Activated naive CD8-positive, alpha-beta T cell treated with anti-CD3 and anti-CD28 coated beads, Interleukin-2, amount 10 ng/mL, durations not matched to agents 7 days and 5 days (primary cell): ENCODE results near the gene ADAM12. TPM values are rescaled to one million over a fixed set of nuclear protein-coding genes. Genes with fewer than 3 reads are reported as not detected.

ENCODE experiments used
- ATAC-seq: fragments of 150-1000 bp; cut with Tn5 transposase; one replicate; pipeline ENCODE4 v1.10.0; 2021; ENCODE audit warnings: low read depth, moderate library complexity
- POLR2A ChIA-PET: fragments of 350-600 bp; sonication (Branson Sonifier 250); formaldehyde crosslinking; loops from one replicate; lab custom pipeline; 2021; ENCODE audit warnings: antibody characterized with exemption; lab: Charles Lee
- DNase-seq: peaks from one replicate; pipeline ENCODE4 v3.0.0; 2021
- H3K27ac Mint-ChIP-seq: one replicate; pipeline ENCODE4 v1.8.0; 2022; ENCODE audit warnings: mild to moderate bottlenecking, mixed read lengths
- H3K27me3 Mint-ChIP-seq: one replicate; pipeline ENCODE4 v1.8.0; 2022; ENCODE audit warnings: mild to moderate bottlenecking, moderate library complexity, mixed read lengths
- H3K36me3 Mint-ChIP-seq: one replicate; pipeline ENCODE4 v1.8.0; 2021; ENCODE audit warnings: mild to moderate bottlenecking, mixed read lengths
- H3K4me1 Mint-ChIP-seq: one replicate; pipeline ENCODE4 v1.8.0; 2021; ENCODE audit warnings: mixed read lengths
- H3K4me3 Mint-ChIP-seq: one replicate; pipeline ENCODE4 v1.8.0; 2022; ENCODE audit warnings: mild to moderate bottlenecking, moderate library complexity, mixed read lengths
- H3K9me3 Mint-ChIP-seq: one replicate; pipeline ENCODE4 v1.8.0; 2021; ENCODE audit warnings: mixed read lengths
- total RNA-seq, 2 experiments: library from RNA; stranded (reverse); gene quantifications; one replicate each; pipeline ENCODE4 v1.2.3, GENCODE V29; 2021

Gene ADAM12
- total RNA-seq, 2 experiments from 2014 or later, result 0.17 to 0.39 TPM

- H3K4me3 Mint-ChIP-seq, result no peak overlapping the region
- DNase-seq (no peak), ATAC-seq (no peak)
- POLR2A ChIA-PET, result no interaction called here
- peaks cover 4% of the 10 kb centered on the region for H3K27me3 Mint-ChIP-seq
- H3K27ac Mint-ChIP-seq, result no peak overlapping the region
- no peaks in the 10 kb centered on the region for H3K36me3 Mint-ChIP-seq
- H3K4me1 Mint-ChIP-seq, result peaks cover 1% of the 10 kb centered on the region
- no peaks in the 10 kb centered on the region for H3K9me3 Mint-ChIP-seq
These were observed 231.1 kb downstream of the ADAM12 start for GRCh38 chr10:126157189-126157588.

- H3K9me3 Mint-ChIP-seq, result no peaks in the 10 kb centered on the region
- H3K4me1 Mint-ChIP-seq, result peaks cover 1% of the 10 kb centered on the region
- ATAC-seq, result no peak
- H3K36me3 Mint-ChIP-seq, result no peaks in the 10 kb centered on the region
- peaks cover 4% of the 10 kb centered on the region for H3K27me3 Mint-ChIP-seq
- DNase-seq, result no peak
- no peak overlapping the region for H3K4me3 Mint-ChIP-seq
- H3K27ac Mint-ChIP-seq, result no peak overlapping the region
- POLR2A ChIA-PET, result no interaction called here
These were observed 231.8 kb downstream of the ADAM12 start for GRCh38 chr10:126156503-126156902.

GRCh38 chr10:126156012-126156411, 232.3 kb downstream of the ADAM12 start:
- H3K4me3 Mint-ChIP-seq, result no peak overlapping the region
- no peaks in the 10 kb centered on the region for H3K9me3 Mint-ChIP-seq
- H3K36me3 Mint-ChIP-seq, result no peaks in the 10 kb centered on the region
- POLR2A ChIA-PET, result no interaction called here
- H3K27me3 Mint-ChIP-seq, result peaks cover 4% of the 10 kb centered on the region
- H3K27ac Mint-ChIP-seq, result no peak overlapping the region
- DNase-seq (no peak), ATAC-seq (no peak)
- peaks cover 1% of the 10 kb centered on the region for H3K4me1 Mint-ChIP-seq

DNA sequence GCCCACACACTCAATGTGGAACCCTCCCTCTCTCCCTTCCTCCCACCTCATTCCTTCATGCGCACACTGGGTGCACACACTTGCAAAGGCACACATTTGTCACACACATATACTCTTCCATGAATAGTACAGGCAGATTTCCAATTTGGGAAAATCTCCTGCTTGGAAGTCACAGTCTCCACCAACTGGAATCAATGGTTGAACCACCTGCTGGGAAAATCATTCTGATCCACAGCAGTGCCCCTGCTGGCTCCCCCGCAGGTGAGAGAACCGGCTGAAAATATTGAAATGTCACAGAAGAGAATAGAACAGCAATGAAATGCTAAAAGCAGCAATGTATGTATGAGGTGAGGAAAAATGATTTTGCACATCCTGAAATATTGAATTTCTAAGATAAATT, 232.7 kb downstream of the ADAM12 start:
- H3K4me3 Mint-ChIP-seq, result no peak overlapping the region
- ATAC-seq (no peak), DNase-seq (no peak)
- peaks cover 4% of the 10 kb centered on the region for H3K27me3 Mint-ChIP-seq
- H3K36me3 Mint-ChIP-seq, result no peaks in the 10 kb centered on the region
- H3K27ac Mint-ChIP-seq, result no peak overlapping the region
- POLR2A ChIA-PET, result no interaction called here
- H3K9me3 Mint-ChIP-seq, result peaks cover 3% of the 10 kb centered on the region
- H3K4me1 Mint-ChIP-seq, result peaks cover 1% of the 10 kb centered on the region

DNA sequence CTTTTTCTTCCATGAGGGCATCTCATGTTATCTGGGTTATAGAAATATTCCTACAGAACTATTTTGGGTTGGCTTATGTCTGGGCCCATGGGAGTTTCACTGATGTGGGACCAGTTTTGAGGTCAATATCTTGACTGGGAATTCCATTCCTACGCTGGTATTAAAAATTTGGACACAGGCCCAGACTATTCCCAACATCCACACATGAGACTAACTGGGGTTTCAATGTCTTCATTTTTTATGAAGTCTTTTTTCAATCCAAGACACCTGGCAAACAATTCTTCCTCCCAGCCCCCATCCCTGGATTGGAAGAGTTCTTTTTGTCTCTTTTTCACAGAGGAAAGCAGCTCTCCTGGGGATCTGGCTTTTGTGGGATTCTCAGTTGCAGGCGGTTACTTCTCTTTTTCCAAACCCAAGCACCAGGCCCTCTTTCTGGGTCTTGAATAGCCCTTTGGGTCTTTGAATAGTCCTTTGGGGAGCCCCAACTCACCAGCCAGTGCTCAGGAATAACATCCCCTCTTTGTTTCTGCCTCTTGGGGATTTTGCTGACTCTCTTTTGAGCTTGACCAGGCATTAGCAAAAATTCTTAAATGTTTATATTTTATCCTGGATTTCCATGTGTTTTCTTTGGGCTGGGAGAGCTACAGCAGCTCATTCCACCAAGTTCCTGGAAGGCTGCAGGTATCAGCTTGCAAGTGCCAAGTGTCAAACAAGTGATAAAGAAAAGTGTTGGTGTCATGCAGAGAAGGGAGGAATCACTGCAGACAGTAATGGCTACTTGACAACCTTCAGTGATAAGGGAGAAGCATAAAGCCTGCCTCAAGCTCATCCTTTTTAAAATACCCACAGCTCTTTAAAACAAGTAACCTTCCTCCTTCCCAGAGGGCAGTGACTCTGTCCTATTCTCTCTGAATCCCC, 234.3 kb downstream of the ADAM12 start:
- POLR2A ChIA-PET, result no interaction called here
- Mint-ChIP-seq H3K4me1 (peaks cover 1% of the 10 kb centered on the region), H3K9me3 (peaks cover 8% of the 10 kb centered on the region), H3K36me3 (no peaks in the 10 kb centered on the region), H3K27ac (no peak overlapping the region), H3K4me3 (no peak overlapping the region), H3K27me3 (peaks cover 4% of the 10 kb centered on the region)
- ATAC-seq (no peak), DNase-seq (no peak)

DNA sequence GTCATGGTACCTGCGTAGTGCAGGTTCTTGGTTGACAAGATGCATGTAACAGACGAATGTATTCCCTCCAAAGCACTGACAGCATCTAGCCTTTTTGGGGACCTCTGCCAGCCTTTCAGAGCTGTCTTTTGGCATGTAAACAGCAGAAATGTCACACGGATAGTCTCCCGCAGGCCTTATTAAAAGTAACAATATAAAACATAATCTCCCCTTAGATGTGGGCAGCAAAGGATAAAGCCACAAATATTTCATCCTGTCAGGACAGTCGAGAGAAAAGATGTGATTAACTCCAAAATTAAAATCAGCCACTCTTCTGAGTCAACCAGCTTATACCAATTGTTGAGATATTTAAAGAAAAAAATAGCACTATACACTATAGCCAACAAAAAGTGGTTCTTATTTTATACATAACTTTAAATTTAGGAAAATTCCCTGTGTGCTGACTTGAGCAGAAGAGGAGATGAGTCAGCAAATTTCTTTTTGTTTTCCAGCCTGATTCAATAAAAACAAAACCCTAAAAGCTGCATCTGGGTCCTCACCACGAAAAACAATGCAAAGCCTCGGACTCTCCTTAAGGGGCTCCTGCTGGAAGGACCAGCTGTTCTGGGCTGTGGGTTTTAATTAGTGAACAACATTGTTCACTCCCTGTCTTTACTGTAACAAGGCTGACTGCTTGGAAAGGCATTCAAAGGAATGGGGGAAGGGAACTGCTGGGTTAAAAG, 240.2 kb downstream of the ADAM12 start:
- H3K27ac Mint-ChIP-seq, result no peak overlapping the region
- DNase-seq, result no peak
- peaks cover 11% of the 10 kb centered on the region for H3K9me3 Mint-ChIP-seq
- POLR2A ChIA-PET, result no interaction called here
- H3K36me3 Mint-ChIP-seq, result no peaks in the 10 kb centered on the region
- peaks cover 3% of the 10 kb centered on the region for H3K27me3 Mint-ChIP-seq
- no peak for ATAC-seq
- no peak overlapping the region for H3K4me3 Mint-ChIP-seq
- no peaks in the 10 kb centered on the region for H3K4me1 Mint-ChIP-seq

- Mint-ChIP-seq H3K27me3 (no peaks in the 10 kb centered on the region), H3K36me3 (no peaks in the 10 kb centered on the region), H3K4me1 (no peaks in the 10 kb centered on the region)
These were observed 241.5 kb downstream of the ADAM12 start for GRCh38 chr10:126146771-126147170.

DNA sequence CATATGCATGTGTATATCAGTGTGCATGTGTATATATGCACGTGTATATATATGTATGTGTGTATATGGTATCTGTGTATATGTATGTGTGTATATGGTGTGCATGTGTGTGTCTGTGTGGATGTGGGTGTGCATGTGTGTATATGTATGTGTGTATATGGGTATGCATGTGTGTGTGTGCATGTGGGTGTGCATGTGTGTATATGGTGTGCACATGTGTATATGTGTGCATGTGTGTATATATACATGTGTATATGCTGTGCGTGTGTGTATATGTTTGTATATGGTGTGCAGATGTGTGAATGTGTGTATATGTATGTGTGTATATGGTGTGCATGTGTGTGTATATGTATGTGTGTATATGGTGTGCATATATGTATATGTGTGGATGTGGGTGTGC, 245.2 kb downstream of the ADAM12 start:
- DNase-seq (no peak), ATAC-seq (no peak)
- no peaks in the 10 kb centered on the region for H3K27me3 Mint-ChIP-seq
- no peak overlapping the region for H3K4me3 Mint-ChIP-seq
- POLR2A ChIA-PET, result no interaction called here
- no peaks in the 10 kb centered on the region for H3K36me3 Mint-ChIP-seq
- H3K27ac Mint-ChIP-seq, result no peak overlapping the region
- no peaks in the 10 kb centered on the region for H3K4me1 Mint-ChIP-seq
- H3K9me3 Mint-ChIP-seq, result peaks cover 5% of the 10 kb centered on the region

More at GRCh38 chr10:126146771-126147170, 241.5 kb downstream of the ADAM12 start:
- Mint-ChIP-seq H3K27ac (no peak overlapping the region), H3K4me3 (no peak overlapping the region), H3K9me3 (peaks cover 13% of the 10 kb centered on the region)
- POLR2A ChIA-PET, result no interaction called here
- DNase-seq (no peak), ATAC-seq (no peak)

GRCh38 chr10:126140746-126141273, 247.5 kb downstream of the ADAM12 start:
- H3K9me3 Mint-ChIP-seq, result peaks cover 8% of the 10 kb centered on the region
- no peak overlapping the region for H3K4me3 Mint-ChIP-seq
- no peaks in the 10 kb centered on the region for H3K36me3 Mint-ChIP-seq
- ATAC-seq (no peak), DNase-seq (no peak)
- POLR2A ChIA-PET, result no interaction called here
- H3K27me3 Mint-ChIP-seq, result no peaks in the 10 kb centered on the region
- peaks cover 4% of the 10 kb centered on the region for H3K4me1 Mint-ChIP-seq
- no peak overlapping the region for H3K27ac Mint-ChIP-seq

DNA sequence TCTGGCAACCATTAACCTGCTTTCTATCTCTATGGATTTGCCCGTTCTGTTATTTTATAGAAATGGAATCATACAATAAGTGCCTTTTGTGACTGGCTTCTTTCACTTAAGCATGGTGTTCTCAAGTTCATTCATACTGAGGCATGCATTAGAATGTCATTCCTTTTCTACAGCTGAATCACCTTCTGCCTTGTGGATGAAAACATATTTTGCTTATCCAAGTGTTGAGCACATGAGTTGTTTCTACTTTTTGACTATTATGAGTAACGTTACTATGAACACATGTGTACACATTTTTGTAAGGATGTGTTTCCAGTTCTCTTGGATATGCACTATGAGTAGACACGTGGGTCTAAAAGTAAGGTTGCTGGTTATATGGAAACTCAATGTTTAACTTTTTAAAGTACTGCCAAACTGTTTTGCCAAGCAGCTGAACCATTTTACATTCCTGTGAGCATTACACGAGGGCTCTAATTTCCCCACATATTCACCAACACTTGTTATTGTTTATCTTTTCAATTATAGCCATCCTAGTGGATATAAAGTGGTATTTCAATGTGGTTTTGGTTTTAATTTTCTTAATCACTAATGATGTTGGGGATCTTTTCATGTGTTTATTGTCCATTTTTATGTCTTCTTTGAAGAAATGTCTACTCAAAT, 250.6 kb downstream of the ADAM12 start:
- H3K27me3 Mint-ChIP-seq, result no peaks in the 10 kb centered on the region
- no peak for DNase-seq
- POLR2A ChIA-PET, result no interaction called here
- no peak for ATAC-seq
- no peaks in the 10 kb centered on the region for H3K36me3 Mint-ChIP-seq
- H3K4me3 Mint-ChIP-seq, result no peak overlapping the region
- peaks cover 4% of the 10 kb centered on the region for H3K9me3 Mint-ChIP-seq
- no peak overlapping the region for H3K27ac Mint-ChIP-seq
- H3K4me1 Mint-ChIP-seq, result peaks cover 7% of the 10 kb centered on the region

DNA sequence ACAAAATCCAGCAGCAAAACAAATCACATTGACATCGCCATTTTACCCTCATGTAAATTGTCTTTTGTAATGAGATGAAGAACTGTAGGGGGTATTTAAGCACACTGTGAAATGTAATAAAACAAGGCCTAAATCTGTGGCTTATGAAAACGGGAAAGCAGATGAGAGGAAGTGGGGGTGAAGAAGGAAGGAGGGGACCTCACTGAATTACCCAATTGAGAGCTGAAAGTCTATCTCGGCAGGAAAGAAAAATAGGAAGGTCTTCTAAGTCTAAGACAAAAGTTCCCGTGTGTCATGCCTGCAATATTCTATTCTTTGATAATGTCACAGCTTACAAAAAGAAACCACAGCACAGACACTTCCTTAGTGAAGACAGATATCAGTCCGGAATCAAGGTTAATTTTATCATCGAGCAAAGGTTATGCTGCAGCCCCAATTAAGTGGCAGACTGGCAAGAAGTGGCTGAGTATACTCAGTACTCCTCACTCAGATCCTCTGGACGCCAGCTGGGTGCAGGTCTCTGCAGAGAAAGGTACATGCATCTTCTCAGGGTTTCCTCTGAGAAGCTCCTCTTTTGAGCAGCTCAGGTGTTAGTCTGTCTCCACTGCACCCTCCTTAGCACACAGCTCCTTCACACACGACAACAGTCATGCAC, 252.2 kb downstream of the ADAM12 start:
- H3K27ac Mint-ChIP-seq, result peak overlapping the region; percentile 36
- ATAC-seq (peak; percentile 22), DNase-seq (no peak)
- H3K36me3 Mint-ChIP-seq, result no peaks in the 10 kb centered on the region
- no peaks in the 10 kb centered on the region for H3K27me3 Mint-ChIP-seq
- peak overlapping the region; percentile 9 for H3K4me3 Mint-ChIP-seq
- POLR2A ChIA-PET, result no interaction called here
- H3K4me1 Mint-ChIP-seq, result peaks cover 7% of the 10 kb centered on the region
- H3K9me3 Mint-ChIP-seq, result peaks cover 3% of the 10 kb centered on the region

GRCh38 chr10:126135177-126135576, 253.1 kb downstream of the ADAM12 start:
- DNase-seq (no peak), ATAC-seq (no peak)
- Mint-ChIP-seq H3K4me3 (no peak overlapping the region), H3K27ac (no peak overlapping the region), H3K27me3 (no peaks in the 10 kb centered on the region), H3K4me1 (peaks cover 7% of the 10 kb centered on the region), H3K9me3 (peaks cover 3% of the 10 kb centered on the region), H3K36me3 (no peaks in the 10 kb centered on the region)
- POLR2A ChIA-PET, result no interaction called here
